ENCODE measurements around the gene DRGX.

The DRGX gene

GRCh38 chr10:49395741-49396665, at the start of gene DRGX:
Gene DRGX, minus strand, starts transcription at chr10:49396089. Its CDS starts 649 bp downstream, at chr10:49395440.
- no peak for DNase-seq

- DNase-seq, result no peak
Measured at GRCh38 chr10:49444349-49444748, 48.5 kb upstream of the DRGX start.

GRCh38 chr10:49442863-49443262, 47.0 kb upstream of the DRGX start:
- DNase-seq, result no peak

- no peak for DNase-seq
Measured at GRCh38 chr10:49441488-49442476, 45.9 kb upstream of the DRGX start.

GRCh38 chr10:49435225-49435624, 39.3 kb upstream of the DRGX start:
- no peak for DNase-seq

- DNase-seq, result no peak
Measured at GRCh38 chr10:49433069-49433468, 37.2 kb upstream of the DRGX start.

GRCh38 chr10:49431426-49431825, 35.5 kb upstream of the DRGX start:
- DNase-seq, result no peak

GRCh38 chr10:49429458-49429857, 33.6 kb upstream of the DRGX start:
- no peak for DNase-seq

GRCh38 chr10:49426490-49427360, 30.8 kb upstream of the DRGX start:
- no peak for DNase-seq

GRCh38 chr10:49419005-49419404, 23.1 kb upstream of the DRGX start:
- DNase-seq, result no peak

- no peak for DNase-seq
Measured at GRCh38 chr10:49418328-49418727, 22.4 kb upstream of the DRGX start.

- DNase-seq, result no peak
Measured at GRCh38 chr10:49418053-49418326, 22.1 kb upstream of the DRGX start.

- DNase-seq, result no peak
Measured at GRCh38 chr10:49417311-49418052, 21.6 kb upstream of the DRGX start.

- DNase-seq, result no peak
Measured at GRCh38 chr10:49415846-49416245, 20.0 kb upstream of the DRGX start.

- DNase-seq, result no peak
Measured at GRCh38 chr10:49415109-49415508, 19.2 kb upstream of the DRGX start.

GRCh38 chr10:49414496-49414895, 18.6 kb upstream of the DRGX start:
- DNase-seq, result no peak

GRCh38 chr10:49412571-49412970, 16.7 kb upstream of the DRGX start:
- DNase-seq, result no peak

GRCh38 chr10:49410365-49411074, 14.6 kb upstream of the DRGX start:
- DNase-seq, result no peak

GRCh38 chr10:49409755-49410154, 13.9 kb upstream of the DRGX start:
- no peak for DNase-seq

- no peak for DNase-seq
Measured at GRCh38 chr10:49408519-49409306, 12.8 kb upstream of the DRGX start.

Measured in GF-D8 (cell line).